Mammary epithelial cell (primary cell): ENCODE data around the gene ANP32B.

Source experiments
- CTCF ChIP-seq, 2 donors: IDR thresholded peaks in 1 of 2; conservative IDR thresholded peaks in 1 of 2; 2 replicates each; pipeline ENCODE4 v1.5.1; 2011 to 2012; ENCODE audit warnings: inconsistent platforms in 2 of 2, low read length in 2 of 2, mild to moderate bottlenecking in 2 of 2, control low read depth in 1 of 2, low read depth in 1 of 2; ENCODE audit not compliant: insufficient read depth in 1 of 2; ENCODE audit errors: extremely low read depth in 1 of 2
- EZH2 ChIP-seq: IDR thresholded peaks from 2 replicates; pipeline ENCODE4 v1.6.1; 2012; ENCODE audit warnings: low read length, inconsistent platforms, borderline replicate concordance

DNA sequence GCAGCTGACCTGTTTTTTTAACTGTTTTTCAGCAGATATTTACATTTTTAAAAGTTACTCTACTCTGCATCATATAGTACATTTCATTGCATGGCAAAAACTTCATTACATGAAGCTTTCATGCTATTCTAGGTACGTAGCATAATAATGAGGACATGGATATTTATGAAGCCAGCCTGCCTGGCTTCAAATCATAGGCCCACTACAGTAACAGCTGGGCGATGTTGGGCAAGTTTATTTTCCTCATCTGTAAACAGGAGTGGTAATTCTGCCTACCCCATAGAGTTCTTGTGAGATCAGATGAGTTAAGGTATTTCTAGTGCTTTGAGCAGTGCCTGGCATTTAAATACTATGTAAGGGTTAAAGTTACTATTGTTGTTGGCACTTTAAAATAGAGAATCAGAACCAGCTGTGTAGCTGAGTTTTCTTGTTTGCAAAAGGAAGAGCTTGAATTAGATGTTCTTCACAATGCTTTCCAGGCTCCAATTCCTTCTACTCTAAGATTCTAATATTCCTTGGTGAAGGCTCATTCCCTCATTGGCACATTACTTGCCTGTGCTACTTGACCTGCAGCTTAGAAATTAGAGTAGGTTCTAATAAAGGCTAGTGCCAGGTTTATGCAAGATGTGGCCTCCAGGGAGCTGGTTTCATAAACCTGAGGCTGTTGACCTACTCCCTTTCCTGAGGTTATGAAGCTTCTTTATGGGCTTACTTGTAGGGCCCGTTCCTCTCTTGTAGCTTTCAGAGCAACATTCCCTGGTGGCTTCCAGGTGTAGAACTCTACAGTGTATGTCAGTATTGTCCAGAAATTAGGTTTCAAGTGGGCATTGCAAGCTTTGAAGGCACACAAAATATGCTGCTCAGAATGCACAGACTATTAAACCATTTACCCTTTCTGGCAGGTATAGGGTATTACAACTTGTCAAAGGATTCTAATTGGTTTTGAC, 14.5 kb downstream of the ANP32B start:
- no peak for TF ChIP-seq CTCF (conservative IDR thresholded peaks at IDR 0.05 in 1 of 2, IDR thresholded peaks at IDR 0.05 in 1 of 2; ENCODE audit: extremely low read depth in 1 of 2, insufficient read depth in 1 of 2, low read depth in 1 of 2, low read length in 2 of 2)
- no peak for TF ChIP-seq EZH2
